ENCODE measurements around the gene PYCARD. TPM values are rescaled to one million over a fixed set of nuclear protein-coding genes. Genes with fewer than 3 reads are reported as not detected.
"Not testable (repeated sequence)": the region's sequence is repeated elsewhere in the genome, so short reads cannot be mapped to it uniquely, and the experiment has no call there.

The PYCARD gene
- total and polyA plus RNA-seq, 2 experiments from 2014 or later = 24.3 to 28.1 TPM

DNA sequence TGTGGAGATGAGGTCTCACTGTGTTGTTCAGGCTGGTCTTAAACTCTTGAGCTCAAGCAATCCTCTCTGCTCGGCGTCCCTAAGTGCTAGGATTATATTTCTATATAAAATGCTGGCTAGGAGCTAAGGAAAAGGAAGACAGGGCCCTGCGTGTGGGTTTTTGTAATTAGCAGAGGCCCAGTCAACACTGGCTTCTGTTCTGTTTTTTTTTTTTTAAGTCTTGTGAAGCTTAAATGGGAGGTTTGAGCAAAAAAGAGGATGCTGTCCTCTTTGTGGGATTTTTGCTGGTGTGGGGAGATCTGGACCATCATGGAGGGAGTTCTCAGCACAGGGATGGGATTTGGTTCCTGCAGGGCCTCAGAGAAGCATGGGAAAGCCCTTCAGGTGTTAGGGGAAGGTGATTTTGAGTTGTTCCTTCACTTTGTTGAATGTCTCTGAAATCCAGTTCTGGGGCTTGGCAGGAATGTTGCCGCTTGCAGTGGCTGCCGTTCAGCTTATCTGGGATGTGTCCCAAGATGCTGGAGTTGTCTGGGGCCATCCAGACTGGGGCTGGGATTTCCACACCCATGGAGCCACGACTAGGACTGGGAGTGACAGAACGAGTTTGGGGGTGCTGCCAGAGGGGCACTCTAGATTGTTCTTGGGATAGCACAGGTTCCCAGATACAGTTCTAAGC, 4.2 kb downstream of the PYCARD start:
- Histone ChIP-seq H3K4me1 (ENCODE audit: insufficient read depth) (peaks cover 9% of the 10 kb centered on the region; the same call in 1 of the 2 replicates), H3K9me3 (ENCODE audit: low read depth) (no peaks in the 10 kb centered on the region), H3K4me3 (no peak overlapping the region), H3K27me3 (replicated peaks; ENCODE audit: insufficient read depth) (no peaks in the 10 kb centered on the region), H3K36me3 (ENCODE audit: low read depth) (peaks cover 40% of the 10 kb centered on the region), H3K9ac (no peak overlapping the region), H3K79me2 (ENCODE audit: insufficient read depth) (peaks cover 25% of the 10 kb centered on the region), H3K9me2 (ENCODE audit: insufficient read depth) (no peaks in the 10 kb centered on the region), H3K27ac (peak overlapping the region; percentile 20), H4K20me1 (ENCODE audit: insufficient read depth) (0 out of 2 replicates have a peak, but pooled peaks cover 4% of the 10 kb centered on the region), H2AFZ (no peak overlapping the region), H3K4me2 (ENCODE audit: unreplicated experiment) (no peak overlapping the region), H3F3A (ENCODE audit: insufficient read depth) (peaks cover 79% of the 10 kb centered on the region)
- no peak for TF ChIP-seq EZH2phosphoT487 (IDR thresholded peaks at IDR 0.05; ENCODE audit: insufficient read depth, low read depth)
- no peak for TF ChIP-seq EZH2 (IDR thresholded peaks at IDR 0.05; ENCODE audit: insufficient read depth, poor library complexity, severe bottlenecking)
- no peak for DNase-seq
- WGBS, 2 experiments (ENCODE audit: low coverage in 1 of 2, low lambda C conversion rate in 2 of 2, missing lambda C conversion rate in 2 of 2) = 46 to 47% methylated on average over 7 of the region's 7 CpGs
- in situ Hi-C loops (cut with MboI) = no loop called here

DNA sequence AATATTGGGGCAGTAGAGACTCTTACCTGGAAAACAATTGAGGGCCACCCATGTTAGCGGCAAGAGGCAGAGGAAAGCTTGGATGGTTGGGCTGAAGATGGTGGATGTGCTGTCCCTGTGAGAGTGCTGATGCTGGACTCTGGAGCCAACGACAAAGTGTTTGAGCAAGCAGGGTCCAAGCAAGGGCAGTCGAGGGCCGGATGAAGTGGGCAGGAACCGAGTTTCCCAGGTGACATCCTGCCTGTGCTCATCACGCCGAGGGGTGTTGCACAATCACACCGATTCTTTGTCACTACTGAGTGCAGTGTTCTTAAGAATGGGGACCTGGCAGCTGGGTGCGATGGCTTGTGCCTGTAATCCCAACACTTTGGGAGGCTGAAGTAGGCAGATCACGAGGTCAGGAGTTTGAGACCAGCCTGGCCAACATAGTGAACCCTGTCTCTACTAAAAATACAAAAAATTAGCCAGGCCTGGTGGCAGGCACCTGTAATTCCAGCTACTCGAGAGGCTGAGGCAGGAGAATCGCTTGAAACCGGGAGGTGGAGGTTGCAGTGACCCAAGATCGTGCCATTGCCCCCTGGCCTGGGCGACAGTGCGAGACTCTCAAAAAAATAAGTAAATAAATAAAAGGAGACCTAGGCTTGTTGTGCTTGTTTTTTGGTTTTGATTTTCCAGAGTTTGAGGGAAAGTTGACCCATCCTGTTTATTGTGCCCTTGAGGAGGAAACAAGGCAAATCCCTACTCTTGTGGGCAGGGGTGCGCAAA, 6.1 kb downstream of the PYCARD start:
- Histone ChIP-seq H3K4me1 (ENCODE audit: insufficient read depth) (0 out of 2 replicates have a peak, but pooled peaks cover 2% of the 10 kb centered on the region), H3K4me3 (no peak overlapping the region), H3K9me2 (ENCODE audit: insufficient read depth) (no peaks in the 10 kb centered on the region), H3K79me2 (ENCODE audit: insufficient read depth) (peaks cover 41% of the 10 kb centered on the region), H3K4me2 (ENCODE audit: unreplicated experiment) (no peak overlapping the region), H3K27me3 (replicated peaks; ENCODE audit: insufficient read depth) (no peaks in the 10 kb centered on the region), H2AFZ (no peak overlapping the region), H3K36me3 (ENCODE audit: low read depth) (peaks cover 58% of the 10 kb centered on the region), H4K20me1 (ENCODE audit: insufficient read depth) (0 out of 2 replicates have a peak, but pooled peaks cover 4% of the 10 kb centered on the region), H3F3A (ENCODE audit: insufficient read depth) (peaks cover 97% of the 10 kb centered on the region), H3K9me3 (ENCODE audit: low read depth) (no peaks in the 10 kb centered on the region), H3K9ac (no peak overlapping the region), H3K27ac (no peak overlapping the region)
- in situ Hi-C loops (cut with MboI) = no loop called here
- 83 to 86% methylated on average over 17 of the region's 17 CpGs for WGBS, 2 experiments (ENCODE audit: low coverage in 1 of 2, low lambda C conversion rate in 2 of 2, missing lambda C conversion rate in 2 of 2)
- DNase-seq = no peak
- no peak for TF ChIP-seq EZH2phosphoT487 (IDR thresholded peaks at IDR 0.05; ENCODE audit: insufficient read depth, low read depth)
- no peak for TF ChIP-seq EZH2 (IDR thresholded peaks at IDR 0.05; ENCODE audit: insufficient read depth, poor library complexity, severe bottlenecking)

- H2AFZ ChIP-seq; H3K27me3 ChIP-seq (replicated peaks; ENCODE audit: insufficient read depth); H4K20me1 ChIP-seq (ENCODE audit: insufficient read depth); H3K27ac ChIP-seq; H3K4me3 ChIP-seq; H3K9ac ChIP-seq; H3K9me2 ChIP-seq (ENCODE audit: insufficient read depth); DNase-seq; H3K9me3 ChIP-seq (ENCODE audit: low read depth); in situ Hi-C loops (cut with MboI); H3K4me2 ChIP-seq (ENCODE audit: unreplicated experiment); H3K4me1 ChIP-seq (ENCODE audit: insufficient read depth): not testable (repeated sequence)
- peaks cover 64% of the 10 kb centered on the region for H3K36me3 ChIP-seq (ENCODE audit: low read depth)
- WGBS, 2 experiments (ENCODE audit: low coverage in 1 of 2, low lambda C conversion rate in 2 of 2, missing lambda C conversion rate in 2 of 2) = 94 to 95% methylated on average over 11 of the region's 11 CpGs
- peaks cover 47% of the 10 kb centered on the region for H3K79me2 ChIP-seq (ENCODE audit: insufficient read depth)
- peaks cover 97% of the 10 kb centered on the region for H3F3A ChIP-seq (ENCODE audit: insufficient read depth)
Observed at GRCh38 chr16:31195861-31196260, 6.7 kb downstream of the PYCARD start.

DNA sequence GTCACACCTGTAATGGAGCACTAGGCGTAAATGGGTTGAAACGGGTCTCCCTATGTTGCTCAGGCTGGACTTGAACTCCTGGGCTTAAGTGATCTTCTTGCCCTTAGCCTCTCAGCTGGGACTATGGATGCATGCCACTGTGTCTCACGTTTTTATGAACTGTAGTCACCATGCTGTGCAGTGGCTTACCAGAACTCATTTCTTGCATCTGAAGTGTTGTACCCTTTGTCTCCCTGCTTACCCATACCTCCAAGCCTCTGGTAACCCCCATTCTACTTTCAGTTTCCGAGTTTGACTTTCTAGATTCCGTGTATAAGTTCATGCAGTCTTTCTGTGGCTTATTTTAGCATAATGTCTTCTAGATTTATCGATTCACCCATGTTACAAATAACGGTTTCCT, 7.7 kb downstream of the PYCARD start:
- TF ChIP-seq EZH2phosphoT487 (IDR thresholded peaks at IDR 0.05; ENCODE audit: insufficient read depth, low read depth) (no peak), EZH2 (IDR thresholded peaks at IDR 0.05; ENCODE audit: insufficient read depth, poor library complexity, severe bottlenecking) (no peak)
- Histone ChIP-seq H3K9me2 (ENCODE audit: insufficient read depth) (no peaks in the 10 kb centered on the region), H2AFZ (no peak overlapping the region), H3K36me3 (ENCODE audit: low read depth) (peaks cover 74% of the 10 kb centered on the region), H3F3A (ENCODE audit: insufficient read depth) (peaks cover 98% of the 10 kb centered on the region), H3K79me2 (ENCODE audit: insufficient read depth) (peaks cover 57% of the 10 kb centered on the region), H3K27ac (no peak overlapping the region), H4K20me1 (ENCODE audit: insufficient read depth) (no peaks in the 10 kb centered on the region), H3K27me3 (replicated peaks; ENCODE audit: insufficient read depth) (no peaks in the 10 kb centered on the region), H3K4me1 (ENCODE audit: insufficient read depth) (no peaks in the 10 kb centered on the region), H3K9me3 (ENCODE audit: low read depth) (no peaks in the 10 kb centered on the region), H3K9ac (no peak overlapping the region), H3K4me2 (ENCODE audit: unreplicated experiment) (no peak overlapping the region), H3K4me3 (no peak overlapping the region)
- no peak for DNase-seq
- in situ Hi-C loops (cut with MboI) = no loop called here
- WGBS, 2 experiments (ENCODE audit: low coverage in 1 of 2, low lambda C conversion rate in 2 of 2, missing lambda C conversion rate in 2 of 2) = 81 to 82% methylated on average over 7 of the region's 7 CpGs

Measured in GM23248 (cell line).